Osteoblast (primary cell): ENCODE results near the gene AJUBA. TPM values are rescaled to one million over a fixed set of nuclear protein-coding genes. Genes with fewer than 3 reads are reported as not detected.

Source experiments
- DNase-seq: peaks from one replicate; pipeline ENCODE4 v3.0.0; 2011; ENCODE audit warnings: low spot score, mixed read lengths; ENCODE audit not compliant: insufficient read length; ENCODE audit errors: missing footprints
- H2AFZ ChIP-seq: 2 replicates; pipeline ENCODE4 v1.6.0; 2011; ENCODE audit warnings: mild to moderate bottlenecking, low read length
- H3K27ac ChIP-seq: 2 replicates; pipeline ENCODE4 v1.5.1; 2011; ENCODE audit warnings: mild to moderate bottlenecking, low read depth, low read length, moderate library complexity
- H3K27me3 ChIP-seq: 2 replicates; pipeline ENCODE4 v1.6.0; 2012; ENCODE audit warnings: mild to moderate bottlenecking, control low read depth, inconsistent platforms, low read length, moderate library complexity; ENCODE audit not compliant: insufficient read depth
- H3K36me3 ChIP-seq: 2 replicates; pipeline ENCODE4 v1.5.1; 2011; ENCODE audit warnings: mild to moderate bottlenecking, low read length, control low read depth, moderate library complexity; ENCODE audit not compliant: insufficient read depth
- H3K4me1 ChIP-seq: 2 replicates; pipeline ENCODE4 v1.5.1; 2011; ENCODE audit warnings: mild to moderate bottlenecking, low read length, control low read depth, moderate library complexity; ENCODE audit not compliant: insufficient read depth
- H3K4me2 ChIP-seq: 2 replicates; pipeline ENCODE4 v1.6.0; 2011; ENCODE audit warnings: mild to moderate bottlenecking, low read length; ENCODE audit not compliant: insufficient read depth
- H3K4me3 ChIP-seq: fragments of 200-600 bp; sonication (generic); 3 replicates; pipeline ENCODE4 v1.5.1; 2012; ENCODE audit warnings: mild to moderate bottlenecking, low read length, inconsistent platforms; ENCODE audit not compliant: insufficient read depth
- H3K79me2 ChIP-seq: 2 replicates; pipeline ENCODE4 v1.6.0; 2012; ENCODE audit warnings: mild to moderate bottlenecking, low read length, control low read depth, inconsistent platforms; ENCODE audit not compliant: insufficient read depth
- H3K9me3 ChIP-seq: 2 replicates; pipeline ENCODE4 v1.5.1; 2011; ENCODE audit warnings: low read depth, low read length, control low read depth
- H4K20me1 ChIP-seq: 2 replicates; pipeline ENCODE4 v1.6.0; 2012; ENCODE audit warnings: mild to moderate bottlenecking, low read length, control low read depth; ENCODE audit not compliant: insufficient read depth
- CTCF ChIP-seq: IDR thresholded peaks from 2 replicates; pipeline ENCODE4 v1.5.1; 2011; ENCODE audit warnings: mild to moderate bottlenecking, low read depth, low read length, moderate library complexity; ENCODE audit errors: extremely low read depth
- total RNA-seq: library from RNA; depleted of rRNA; stranded (reverse); fragments of >200 nt; gene quantifications from 2 replicates; pipeline ENCODE4 v1.2.3, GENCODE V29; 2012

The AJUBA gene
- total RNA-seq, 1 donor = 74.9 TPM

GRCh38 chr14:22998329-22999012 is 16.1 kb upstream of the AJUBA start:
- H3K36me3 ChIP-seq = no peaks in the 10 kb centered on the region
- H3K27ac ChIP-seq = no peak overlapping the region
- no peak overlapping the region for H3K4me3 ChIP-seq
- no peaks in the 10 kb centered on the region for H3K79me2 ChIP-seq
- TF ChIP-seq CTCF = no peak
- no peaks in the 10 kb centered on the region for H3K27me3 ChIP-seq
- H3K4me1 ChIP-seq = peaks cover 6% of the 10 kb centered on the region
- no peak overlapping the region for H2AFZ ChIP-seq
- no peak overlapping the region for H3K4me2 ChIP-seq
- H3K9me3 ChIP-seq = no peaks in the 10 kb centered on the region
- H4K20me1 ChIP-seq = no peaks in the 10 kb centered on the region
- no peak for DNase-seq

GRCh38 chr14:22997676-22998323 is 15.4 kb upstream of the AJUBA start:
- no peak for TF ChIP-seq CTCF
- H3K4me3 ChIP-seq = no peak overlapping the region
- no peak overlapping the region for H3K27ac ChIP-seq
- no peaks in the 10 kb centered on the region for H3K79me2 ChIP-seq
- H3K27me3 ChIP-seq = no peaks in the 10 kb centered on the region
- no peak overlapping the region for H2AFZ ChIP-seq
- no peak for DNase-seq
- H4K20me1 ChIP-seq = no peaks in the 10 kb centered on the region
- no peaks in the 10 kb centered on the region for H3K9me3 ChIP-seq
- no peak overlapping the region for H3K4me2 ChIP-seq
- H3K36me3 ChIP-seq = no peaks in the 10 kb centered on the region
- H3K4me1 ChIP-seq = peaks cover 6% of the 10 kb centered on the region

GRCh38 chr14:22996768-22997654 is 14.7 kb upstream of the AJUBA start:
- Histone ChIP-seq H3K36me3 (no peaks in the 10 kb centered on the region), H3K4me2 (no peak overlapping the region), H3K27ac (no peak overlapping the region), H3K27me3 (no peaks in the 10 kb centered on the region), H4K20me1 (no peaks in the 10 kb centered on the region), H2AFZ (no peak overlapping the region), H3K79me2 (no peaks in the 10 kb centered on the region), H3K4me1 (peaks cover 6% of the 10 kb centered on the region), H3K9me3 (no peaks in the 10 kb centered on the region), H3K4me3 (no peak overlapping the region)
- no peak for DNase-seq
- TF ChIP-seq CTCF = no peak
